Fibroblast of lung (primary cell): ENCODE results near the gene CD46.

ENCODE experiments used
- EZH2 ChIP-seq: IDR thresholded peaks from 2 replicates; pipeline ENCODE4 v1.5.1; 2012; ENCODE audit warnings: low read length, control low read depth, mild to moderate bottlenecking; ENCODE audit errors: missing control alignments
- TF ChIP-seq, protein P1 (sequence below), 2 donors: IDR thresholded peaks in 1 of 2; conservative IDR thresholded peaks in 1 of 2; 1 replicate in 1 of 2; 2 replicates in 1 of 2; pipeline ENCODE4 v1.5.1; 2011 to 2012; ENCODE audit warnings: low read length in 2 of 2, control low read depth in 1 of 2, inconsistent platforms in 1 of 2, low read depth in 1 of 2, mild to moderate bottlenecking in 1 of 2

DNA sequence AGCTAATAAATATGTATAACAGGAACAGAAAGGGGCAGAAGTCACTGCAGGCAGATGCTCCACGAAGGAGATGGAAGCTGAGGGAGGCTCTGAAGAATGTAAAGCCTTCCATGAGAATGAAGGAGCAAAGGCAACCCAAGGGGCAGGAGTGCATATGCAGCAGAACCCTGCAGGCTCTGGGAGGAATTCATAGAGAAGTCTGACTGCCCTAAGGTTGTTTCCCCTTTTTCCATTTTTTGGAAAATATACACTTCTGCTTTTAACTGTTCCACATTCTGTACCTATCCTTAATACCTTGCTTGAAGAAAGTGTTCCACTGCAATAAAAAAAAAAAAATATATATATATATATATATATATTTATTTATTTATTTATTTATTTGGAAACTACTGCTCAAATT, 89.4 kb downstream of the CD46 start:
- TF ChIP-seq, protein P1, sequence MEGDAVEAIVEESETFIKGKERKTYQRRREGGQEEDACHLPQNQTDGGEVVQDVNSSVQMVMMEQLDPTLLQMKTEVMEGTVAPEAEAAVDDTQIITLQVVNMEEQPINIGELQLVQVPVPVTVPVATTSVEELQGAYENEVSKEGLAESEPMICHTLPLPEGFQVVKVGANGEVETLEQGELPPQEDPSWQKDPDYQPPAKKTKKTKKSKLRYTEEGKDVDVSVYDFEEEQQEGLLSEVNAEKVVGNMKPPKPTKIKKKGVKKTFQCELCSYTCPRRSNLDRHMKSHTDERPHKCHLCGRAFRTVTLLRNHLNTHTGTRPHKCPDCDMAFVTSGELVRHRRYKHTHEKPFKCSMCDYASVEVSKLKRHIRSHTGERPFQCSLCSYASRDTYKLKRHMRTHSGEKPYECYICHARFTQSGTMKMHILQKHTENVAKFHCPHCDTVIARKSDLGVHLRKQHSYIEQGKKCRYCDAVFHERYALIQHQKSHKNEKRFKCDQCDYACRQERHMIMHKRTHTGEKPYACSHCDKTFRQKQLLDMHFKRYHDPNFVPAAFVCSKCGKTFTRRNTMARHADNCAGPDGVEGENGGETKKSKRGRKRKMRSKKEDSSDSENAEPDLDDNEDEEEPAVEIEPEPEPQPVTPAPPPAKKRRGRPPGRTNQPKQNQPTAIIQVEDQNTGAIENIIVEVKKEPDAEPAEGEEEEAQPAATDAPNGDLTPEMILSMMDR (conservative IDR thresholded peaks at IDR 0.05 in 1 of 2, IDR thresholded peaks at IDR 0.05 in 1 of 2; ENCODE audit: low read depth in 1 of 2, low read length in 2 of 2): no peak
- TF ChIP-seq EZH2: no peak
